Measurements from ENCODE around the gene TXNDC8.

- TF ChIP-seq CTCF (IDR thresholded peaks at IDR 0.05), result no peak
- no peak for TF ChIP-seq POLR2A (IDR thresholded peaks at IDR 0.05)
Measured at GRCh38 chr9:110357505-110357904, 19.8 kb upstream of the TXNDC8 start.

All from sigmoid colon (tissue), 3 donors.